Measurements from ENCODE around the gene SERPINI2.

SERPINI2 gene

DNA sequence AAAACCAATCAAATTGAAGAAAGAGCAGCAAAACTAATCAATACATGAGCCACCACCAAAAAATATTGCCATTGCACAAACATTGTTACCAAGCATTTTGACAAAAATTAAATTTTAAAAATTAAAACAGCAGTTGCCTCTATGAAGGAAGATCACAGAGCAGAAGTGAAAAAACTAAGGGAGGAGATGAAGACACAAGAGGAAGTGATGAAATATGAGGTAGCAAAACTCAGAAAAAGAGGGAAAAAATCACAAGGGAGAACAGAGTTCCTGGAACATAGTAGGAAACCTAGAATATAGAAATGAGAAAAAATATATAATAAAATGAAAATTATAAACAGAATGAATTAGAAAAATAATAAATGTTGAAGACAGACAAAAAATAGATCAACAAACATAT is 7.3 kb upstream of the SERPINI2 start:
- H3K27ac ChIP-seq (ENCODE audit: extremely low read depth, low read depth, low read length) = no peak overlapping the region
- CTCF ChIA-PET = no interaction called here
- TF ChIP-seq, protein P1, sequence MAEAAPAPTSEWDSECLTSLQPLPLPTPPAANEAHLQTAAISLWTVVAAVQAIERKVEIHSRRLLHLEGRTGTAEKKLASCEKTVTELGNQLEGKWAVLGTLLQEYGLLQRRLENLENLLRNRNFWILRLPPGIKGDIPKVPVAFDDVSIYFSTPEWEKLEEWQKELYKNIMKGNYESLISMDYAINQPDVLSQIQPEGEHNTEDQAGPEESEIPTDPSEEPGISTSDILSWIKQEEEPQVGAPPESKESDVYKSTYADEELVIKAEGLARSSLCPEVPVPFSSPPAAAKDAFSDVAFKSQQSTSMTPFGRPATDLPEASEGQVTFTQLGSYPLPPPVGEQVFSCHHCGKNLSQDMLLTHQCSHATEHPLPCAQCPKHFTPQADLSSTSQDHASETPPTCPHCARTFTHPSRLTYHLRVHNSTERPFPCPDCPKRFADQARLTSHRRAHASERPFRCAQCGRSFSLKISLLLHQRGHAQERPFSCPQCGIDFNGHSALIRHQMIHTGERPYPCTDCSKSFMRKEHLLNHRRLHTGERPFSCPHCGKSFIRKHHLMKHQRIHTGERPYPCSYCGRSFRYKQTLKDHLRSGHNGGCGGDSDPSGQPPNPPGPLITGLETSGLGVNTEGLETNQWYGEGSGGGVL (tag by site-specific recombination; IDR thresholded peaks at IDR 0.05) = no peak
- TF ChIP-seq GLI4 (tag by site-specific recombination; IDR thresholded peaks at IDR 0.05) (no peak), YY2 (tag by site-specific recombination; IDR thresholded peaks at IDR 0.05) (no peak), ZNF175 (tag by site-specific recombination; IDR thresholded peaks at IDR 0.05) (no peak), SP7 (tag by site-specific recombination; IDR thresholded peaks at IDR 0.05) (no peak), ZNF791 (tag by site-specific recombination; IDR thresholded peaks at IDR 0.05) (no peak), ZNF510 (tag by site-specific recombination; IDR thresholded peaks at IDR 0.05; ENCODE audit: insufficient replicate concordance) (no peak), RBAK (tag by site-specific recombination; IDR thresholded peaks at IDR 0.05) (no peak), KLF7 (tag by site-specific recombination; IDR thresholded peaks at IDR 0.05; ENCODE audit: borderline replicate concordance) (no peak), ZSCAN23 (tag by site-specific recombination; IDR thresholded peaks at IDR 0.05) (no peak), KLF9 (tag by site-specific recombination; IDR thresholded peaks at IDR 0.05; ENCODE audit: low read depth) (no peak), SALL2 (tag by site-specific recombination; IDR thresholded peaks at IDR 0.05; ENCODE audit: borderline replicate concordance) (no peak), ZNF19 (tag by site-specific recombination; IDR thresholded peaks at IDR 0.05; ENCODE audit: low read depth) (no peak), ZNF416 (tag by site-specific recombination; IDR thresholded peaks at IDR 0.05) (no peak), ZNF239 (tag by site-specific recombination; IDR thresholded peaks at IDR 0.05) (no peak)
- TF ChIP-seq, protein P2, sequence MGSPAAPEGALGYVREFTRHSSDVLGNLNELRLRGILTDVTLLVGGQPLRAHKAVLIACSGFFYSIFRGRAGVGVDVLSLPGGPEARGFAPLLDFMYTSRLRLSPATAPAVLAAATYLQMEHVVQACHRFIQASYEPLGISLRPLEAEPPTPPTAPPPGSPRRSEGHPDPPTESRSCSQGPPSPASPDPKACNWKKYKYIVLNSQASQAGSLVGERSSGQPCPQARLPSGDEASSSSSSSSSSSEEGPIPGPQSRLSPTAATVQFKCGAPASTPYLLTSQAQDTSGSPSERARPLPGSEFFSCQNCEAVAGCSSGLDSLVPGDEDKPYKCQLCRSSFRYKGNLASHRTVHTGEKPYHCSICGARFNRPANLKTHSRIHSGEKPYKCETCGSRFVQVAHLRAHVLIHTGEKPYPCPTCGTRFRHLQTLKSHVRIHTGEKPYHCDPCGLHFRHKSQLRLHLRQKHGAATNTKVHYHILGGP (tag by site-specific recombination; IDR thresholded peaks at IDR 0.05) = no peak
- TF ChIP-seq, protein P3, sequence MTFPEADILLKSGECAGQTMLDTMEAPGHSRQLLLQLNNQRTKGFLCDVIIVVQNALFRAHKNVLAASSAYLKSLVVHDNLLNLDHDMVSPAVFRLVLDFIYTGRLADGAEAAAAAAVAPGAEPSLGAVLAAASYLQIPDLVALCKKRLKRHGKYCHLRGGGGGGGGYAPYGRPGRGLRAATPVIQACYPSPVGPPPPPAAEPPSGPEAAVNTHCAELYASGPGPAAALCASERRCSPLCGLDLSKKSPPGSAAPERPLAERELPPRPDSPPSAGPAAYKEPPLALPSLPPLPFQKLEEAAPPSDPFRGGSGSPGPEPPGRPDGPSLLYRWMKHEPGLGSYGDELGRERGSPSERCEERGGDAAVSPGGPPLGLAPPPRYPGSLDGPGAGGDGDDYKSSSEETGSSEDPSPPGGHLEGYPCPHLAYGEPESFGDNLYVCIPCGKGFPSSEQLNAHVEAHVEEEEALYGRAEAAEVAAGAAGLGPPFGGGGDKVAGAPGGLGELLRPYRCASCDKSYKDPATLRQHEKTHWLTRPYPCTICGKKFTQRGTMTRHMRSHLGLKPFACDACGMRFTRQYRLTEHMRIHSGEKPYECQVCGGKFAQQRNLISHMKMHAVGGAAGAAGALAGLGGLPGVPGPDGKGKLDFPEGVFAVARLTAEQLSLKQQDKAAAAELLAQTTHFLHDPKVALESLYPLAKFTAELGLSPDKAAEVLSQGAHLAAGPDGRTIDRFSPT (tag by site-specific recombination; IDR thresholded peaks at IDR 0.05) = no peak
- TF ChIP-seq, protein P4, sequence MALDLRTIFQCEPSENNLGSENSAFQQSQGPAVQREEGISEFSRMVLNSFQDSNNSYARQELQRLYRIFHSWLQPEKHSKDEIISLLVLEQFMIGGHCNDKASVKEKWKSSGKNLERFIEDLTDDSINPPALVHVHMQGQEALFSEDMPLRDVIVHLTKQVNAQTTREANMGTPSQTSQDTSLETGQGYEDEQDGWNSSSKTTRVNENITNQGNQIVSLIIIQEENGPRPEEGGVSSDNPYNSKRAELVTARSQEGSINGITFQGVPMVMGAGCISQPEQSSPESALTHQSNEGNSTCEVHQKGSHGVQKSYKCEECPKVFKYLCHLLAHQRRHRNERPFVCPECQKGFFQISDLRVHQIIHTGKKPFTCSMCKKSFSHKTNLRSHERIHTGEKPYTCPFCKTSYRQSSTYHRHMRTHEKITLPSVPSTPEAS (tag by site-specific recombination; IDR thresholded peaks at IDR 0.05) = no peak
- no peaks in the 10 kb centered on the region for H3K4me1 ChIP-seq (ENCODE audit: control insufficient read depth, insufficient read depth, low read length)
- H3K36me3 ChIP-seq (ENCODE audit: control insufficient read depth in 2 of 2, insufficient read depth in 1 of 2, low read length in 2 of 2) = no peaks in the 10 kb centered on the region
- H3K9me3 ChIP-seq (ENCODE audit: control insufficient read depth, insufficient read depth, low read depth, low read length) = no peaks in the 10 kb centered on the region
- H3K4me3 ChIP-seq (ENCODE audit: low read depth, low read length) = no peak overlapping the region
- POLR2A ChIA-PET = no interaction called here

DNA sequence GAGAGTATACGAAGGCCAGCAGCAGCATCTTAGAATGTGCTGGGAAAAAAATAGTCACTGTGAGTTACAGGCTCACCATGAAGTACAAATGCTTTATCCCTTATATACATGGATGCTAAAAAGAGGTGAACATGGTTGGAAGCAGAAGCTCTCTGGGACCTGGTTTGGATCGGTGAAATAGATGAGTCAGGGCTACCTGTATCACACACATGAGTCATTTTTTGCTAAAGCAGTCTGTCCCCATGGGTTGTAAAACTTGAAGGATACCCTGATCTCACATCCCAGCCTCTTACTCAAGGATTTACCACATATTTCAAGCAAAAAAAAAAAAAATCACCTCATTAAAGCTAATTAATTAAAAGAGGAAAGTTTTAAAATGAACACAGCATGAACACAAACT is 6.9 kb upstream of the SERPINI2 start:
- Histone ChIP-seq H3K4me1 (ENCODE audit: control insufficient read depth, insufficient read depth, low read length) (no peaks in the 10 kb centered on the region), H3K9me3 (ENCODE audit: control insufficient read depth, insufficient read depth, low read depth, low read length) (no peaks in the 10 kb centered on the region), H3K27ac (ENCODE audit: extremely low read depth, low read depth, low read length) (no peak overlapping the region), H3K36me3 (ENCODE audit: control insufficient read depth in 2 of 2, insufficient read depth in 1 of 2, low read length in 2 of 2) (no peaks in the 10 kb centered on the region), H3K4me3 (ENCODE audit: low read depth, low read length) (no peak overlapping the region)
- POLR2A ChIA-PET = interaction anchor here (0.7 kb wide), 1 partner anchor 8 kb away, joined by 9 read pairs; no protein-coding TSS in a partner anchor
- no peak for TF ChIP-seq ZNF146 (tag by site-specific recombination; IDR thresholded peaks at IDR 0.05)
- TF ChIP-seq SCRT2 (tag by site-specific recombination; IDR thresholded peaks at IDR 0.05) = peak; percentile 61
- CTCF ChIA-PET = no interaction called here

Data from HEK293 (cell line).